WTC11 (cell line): ENCODE data around the gene FAM3C. TPM values are rescaled to one million over a fixed set of nuclear protein-coding genes. Genes with fewer than 3 reads are reported as not detected.

Source experiments
- ATAC-seq: fragments of 200-7000 bp; cut with Tn5 transposase; 2 replicates; pipeline ENCODE4 v1.10.0; 2021; ENCODE audit warnings: mild to moderate bottlenecking, moderate library complexity
- CTCF ChIA-PET: fragments of 300-600 bp; sonication (Branson Sonifier 250); formaldehyde crosslinking; loops from one replicate; lab custom pipeline; 2021; ENCODE audit warnings: antibody characterized with exemption; lab: Charles Lee
- POLR2A ChIA-PET: fragments of 350-600 bp; sonication (Branson Sonifier 250); formaldehyde crosslinking; loops from one replicate; lab custom pipeline; 2021; ENCODE audit warnings: antibody characterized with exemption; lab: Charles Lee
- DNase-seq: peaks from one replicate; pipeline ENCODE4 v3.0.0; 2021; ENCODE audit warnings: low spot score
- H3K27ac Mint-ChIP-seq: 2 replicates; pipeline ENCODE4 v1.8.0; 2021; ENCODE audit warnings: mixed read lengths
- H3K27me3 Mint-ChIP-seq: 2 replicates; pipeline ENCODE4 v1.8.0; 2021; ENCODE audit warnings: low read depth, mild to moderate bottlenecking, moderate library complexity, mixed read lengths
- H3K36me3 Mint-ChIP-seq: 2 replicates; pipeline ENCODE4 v1.8.0; 2021; ENCODE audit warnings: mixed read lengths
- H3K4me1 Mint-ChIP-seq: 2 replicates; pipeline ENCODE4 v1.8.0; 2022; ENCODE audit warnings: mixed read lengths
- H3K4me3 Mint-ChIP-seq: 2 replicates; pipeline ENCODE4 v1.8.0; 2021; ENCODE audit warnings: mild to moderate bottlenecking, moderate library complexity, mixed read lengths
- H3K9me3 Mint-ChIP-seq: 2 replicates; pipeline ENCODE4 v1.8.0; 2021; ENCODE audit warnings: mixed read lengths
- CBFB ChIP-seq: sonication (generic); formaldehyde crosslinking; IDR thresholded peaks from 2 replicates; pipeline ENCODE4 v1.8.1; 2022; ENCODE audit warnings: mild to moderate bottlenecking, low read depth, missing genetic modification reagents
- CREB1 ChIP-seq: sonication (generic); formaldehyde crosslinking; IDR thresholded peaks from 2 replicates; pipeline ENCODE4 v1.8.0; 2023; ENCODE audit warnings: mild to moderate bottlenecking, missing genetic modification reagents
- CREM ChIP-seq: sonication (generic); formaldehyde crosslinking; IDR thresholded peaks from 2 replicates; pipeline ENCODE4 v1.8.1; 2022; ENCODE audit warnings: mild to moderate bottlenecking, missing genetic modification reagents, moderate library complexity
- ERG ChIP-seq: fragments of 250-450 bp; sonication (Bioruptor Pico); IDR thresholded peaks from 2 replicates; pipeline ENCODE4 v1.8.0; 2021; ENCODE audit warnings: mild to moderate bottlenecking
- KAT7 ChIP-seq: sonication (generic); formaldehyde crosslinking; IDR thresholded peaks from 2 replicates; pipeline ENCODE4 v1.8.1; 2023; ENCODE audit warnings: missing genetic modification reagents, mild to moderate bottlenecking, borderline replicate concordance
- MXD4 ChIP-seq: fragments of 250-450 bp; sonication (Bioruptor Pico); IDR thresholded peaks from 2 replicates; pipeline ENCODE4 v1.8.0; 2021; ENCODE audit warnings: mild to moderate bottlenecking, moderate library complexity, borderline replicate concordance
- NR1H2 ChIP-seq: sonication (generic); formaldehyde crosslinking; IDR thresholded peaks from 2 replicates; pipeline ENCODE4 v1.9.0; 2021; ENCODE audit warnings: mild to moderate bottlenecking, moderate library complexity, missing genetic modification reagents
- NR2C2 ChIP-seq: sonication (generic); formaldehyde crosslinking; IDR thresholded peaks from 2 replicates; pipeline ENCODE4 v1.8.0; 2022; ENCODE audit warnings: mild to moderate bottlenecking, missing genetic modification reagents
- PRRX2 ChIP-seq: fragments of 250-450 bp; sonication (Bioruptor Pico); IDR thresholded peaks from 2 replicates; pipeline ENCODE4 v1.8.0; 2021; ENCODE audit warnings: mild to moderate bottlenecking
- TEAD1 ChIP-seq: sonication (generic); formaldehyde crosslinking; IDR thresholded peaks from 2 replicates; pipeline ENCODE4 v1.8.0; 2022; ENCODE audit warnings: mild to moderate bottlenecking, missing genetic modification reagents
- ZNF317 ChIP-seq: sonication (generic); formaldehyde crosslinking; IDR thresholded peaks from 2 replicates; pipeline ENCODE4 v1.8.1; 2023; ENCODE audit warnings: low read depth, mild to moderate bottlenecking, moderate library complexity, missing genetic modification reagents, borderline replicate concordance
- ZNF532 ChIP-seq: fragments of 250-450 bp; sonication (Bioruptor Pico); IDR thresholded peaks from 2 replicates; pipeline ENCODE4 v1.9.0; 2021; ENCODE audit warnings: mild to moderate bottlenecking, borderline replicate concordance
- total RNA-seq: library from RNA; stranded (reverse); gene quantifications from 3 replicates; pipeline ENCODE4 v1.2.3, GENCODE V29; 2021
- TF ChIP-seq, protein P1 (sequence below): sonication (generic); formaldehyde crosslinking; IDR thresholded peaks from 2 replicates; pipeline ENCODE4 v1.8.1; 2022; ENCODE audit warnings: low read depth, mild to moderate bottlenecking, moderate library complexity, missing genetic modification reagents, borderline replicate concordance
- TF ChIP-seq, protein P2 (sequence below): fragments of 250-450 bp; sonication (Bioruptor Pico); conservative IDR thresholded peaks from 2 replicates; pipeline ENCODE4 v1.9.0; 2021; ENCODE audit warnings: mild to moderate bottlenecking
- TF ChIP-seq, protein P3 (sequence below): sonication (generic); formaldehyde crosslinking; IDR thresholded peaks from 2 replicates; pipeline ENCODE4 v1.8.0; 2022; ENCODE audit warnings: mild to moderate bottlenecking, missing genetic modification reagents
- TF ChIP-seq, protein P4 (sequence below): sonication (generic); formaldehyde crosslinking; IDR thresholded peaks from 2 replicates; pipeline ENCODE4 v1.8.1; 2022; ENCODE audit warnings: mild to moderate bottlenecking, missing genetic modification reagents, moderate library complexity, borderline replicate concordance
- TF ChIP-seq, protein P5 (sequence below): fragments of 250-450 bp; sonication (Bioruptor Pico); IDR thresholded peaks from 2 replicates; pipeline ENCODE4 v2.1.2; 2022; ENCODE audit warnings: mild to moderate bottlenecking, moderate library complexity
- TF ChIP-seq, protein P6 (sequence below): sonication (generic); formaldehyde crosslinking; IDR thresholded peaks from 2 replicates; pipeline ENCODE4 v1.8.1; 2023; ENCODE audit warnings: mild to moderate bottlenecking, missing genetic modification reagents
- TF ChIP-seq, protein P7 (sequence below): sonication (generic); formaldehyde crosslinking; IDR thresholded peaks from 2 replicates; pipeline ENCODE4 v1.8.1; 2023; ENCODE audit warnings: mild to moderate bottlenecking, moderate library complexity, missing genetic modification reagents

The FAM3C gene
- total RNA-seq, 1 experiment from 2014 or later: 65.7 TPM

DNA sequence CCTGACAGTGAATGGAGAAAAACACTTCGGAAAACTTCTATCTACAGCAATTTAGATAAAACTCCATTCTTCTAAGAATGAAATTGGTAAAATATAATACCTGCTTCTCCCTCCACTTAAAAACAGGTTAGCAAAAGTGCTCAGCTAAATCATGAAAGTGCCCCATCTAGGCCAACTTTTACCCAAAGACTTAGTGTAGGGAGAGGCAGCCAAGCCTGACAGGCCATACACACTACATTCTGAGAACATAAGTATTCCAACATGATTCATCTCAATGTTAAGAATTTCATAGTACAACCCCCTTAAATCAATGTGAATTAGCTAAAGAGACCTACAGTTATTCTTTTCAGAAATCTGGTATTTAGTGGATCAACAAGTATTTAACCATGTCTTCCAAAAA is 7.2 kb downstream of the FAM3C start (continued):
- TF ChIP-seq NR1H2: no peak

DNA sequence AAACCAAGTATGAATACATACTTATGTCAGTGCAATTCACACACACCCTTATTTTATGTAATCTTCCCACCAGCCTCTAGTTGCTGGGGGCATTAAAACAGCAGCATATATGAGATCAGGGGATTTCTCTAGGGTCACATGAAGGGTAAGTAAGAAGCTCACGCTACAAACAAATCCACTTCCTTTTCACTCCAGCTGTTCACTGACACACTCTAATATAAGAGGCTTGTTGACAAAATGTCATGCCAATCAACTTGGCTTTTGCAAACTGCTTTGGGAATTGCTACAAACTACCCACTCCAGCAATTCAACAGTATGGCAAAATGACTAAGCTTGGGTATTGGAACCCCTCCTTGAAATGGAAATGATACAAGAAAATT is 10.3 kb downstream of the FAM3C start:
- Mint-ChIP-seq H3K36me3 (no peaks in the 10 kb centered on the region), H3K27me3 (no peaks in the 10 kb centered on the region), H3K4me1 (peaks cover 42% of the 10 kb centered on the region), H3K27ac (no peak overlapping the region), H3K9me3 (no peaks in the 10 kb centered on the region), H3K4me3 (no peak overlapping the region)
- ATAC-seq: no peak
- no peak for DNase-seq
- ChIA-PET POLR2A (interaction anchor here (0.6 kb wide), 1 partner anchor 10 kb away, joined by 3 read pairs; the partner anchor contains the start of gene FAM3C), CTCF (interaction anchor here (0.9 to 4.9 kb wide), 2 partner anchors 10 to 609 kb away, joined by 3 to 22 read pairs; partner anchors contain the start of gene FAM3C)
- TF ChIP-seq, protein P1, sequence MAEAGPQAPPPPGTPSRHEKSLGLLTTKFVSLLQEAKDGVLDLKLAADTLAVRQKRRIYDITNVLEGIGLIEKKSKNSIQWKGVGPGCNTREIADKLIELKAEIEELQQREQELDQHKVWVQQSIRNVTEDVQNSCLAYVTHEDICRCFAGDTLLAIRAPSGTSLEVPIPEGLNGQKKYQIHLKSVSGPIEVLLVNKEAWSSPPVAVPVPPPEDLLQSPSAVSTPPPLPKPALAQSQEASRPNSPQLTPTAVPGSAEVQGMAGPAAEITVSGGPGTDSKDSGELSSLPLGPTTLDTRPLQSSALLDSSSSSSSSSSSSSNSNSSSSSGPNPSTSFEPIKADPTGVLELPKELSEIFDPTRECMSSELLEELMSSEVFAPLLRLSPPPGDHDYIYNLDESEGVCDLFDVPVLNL (CRISPR knock-in tag): no peak
- TF ChIP-seq PRRX2 (CRISPR knock-in tag) (no peak), CREM (CRISPR knock-in tag) (no peak), CBFB (no peak), MXD4 (no peak), NR2C2 (CRISPR knock-in tag) (no peak), ZNF317 (CRISPR knock-in tag) (no peak), ZNF532 (no peak), KAT7 (no peak), NR1H2 (no peak), ERG (CRISPR knock-in tag) (no peak), TEAD1 (CRISPR knock-in tag) (no peak), CREB1 (no peak)
- TF ChIP-seq, protein P2, sequence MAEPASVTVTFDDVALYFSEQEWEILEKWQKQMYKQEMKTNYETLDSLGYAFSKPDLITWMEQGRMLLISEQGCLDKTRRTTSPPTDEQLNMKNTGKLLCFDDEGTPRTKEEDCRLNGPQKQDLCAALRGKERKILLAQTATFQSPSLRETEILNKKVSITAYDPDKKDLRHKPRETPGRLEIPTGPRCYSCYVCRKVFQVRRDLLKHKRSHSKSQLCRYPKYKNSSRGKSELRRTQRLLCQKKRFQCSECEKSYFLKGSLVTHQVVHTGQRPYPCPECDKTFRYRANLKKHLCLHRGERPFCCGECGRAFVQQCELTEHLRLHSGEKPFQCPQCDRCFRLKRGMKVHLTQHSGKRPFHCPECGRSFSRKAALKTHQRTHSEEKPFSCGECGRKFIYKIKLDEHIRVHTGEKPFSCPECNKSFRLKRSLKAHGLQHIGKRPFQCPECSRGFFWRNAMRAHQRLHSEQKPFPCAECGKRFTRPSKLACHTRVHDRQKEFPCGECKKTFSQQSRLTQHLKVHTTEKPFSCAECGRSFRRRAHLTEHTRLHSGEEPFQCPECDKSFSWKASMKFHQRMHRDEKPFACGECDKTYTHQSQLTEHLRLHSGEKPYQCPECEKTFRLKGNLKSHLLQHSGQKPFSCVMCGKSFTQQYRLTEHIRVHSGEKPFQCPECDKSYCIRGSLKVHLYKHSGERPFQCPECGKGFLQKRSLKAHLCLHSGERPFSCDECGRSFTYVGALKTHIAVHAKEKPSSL (CRISPR knock-in tag): no peak
- TF ChIP-seq, protein P3, sequence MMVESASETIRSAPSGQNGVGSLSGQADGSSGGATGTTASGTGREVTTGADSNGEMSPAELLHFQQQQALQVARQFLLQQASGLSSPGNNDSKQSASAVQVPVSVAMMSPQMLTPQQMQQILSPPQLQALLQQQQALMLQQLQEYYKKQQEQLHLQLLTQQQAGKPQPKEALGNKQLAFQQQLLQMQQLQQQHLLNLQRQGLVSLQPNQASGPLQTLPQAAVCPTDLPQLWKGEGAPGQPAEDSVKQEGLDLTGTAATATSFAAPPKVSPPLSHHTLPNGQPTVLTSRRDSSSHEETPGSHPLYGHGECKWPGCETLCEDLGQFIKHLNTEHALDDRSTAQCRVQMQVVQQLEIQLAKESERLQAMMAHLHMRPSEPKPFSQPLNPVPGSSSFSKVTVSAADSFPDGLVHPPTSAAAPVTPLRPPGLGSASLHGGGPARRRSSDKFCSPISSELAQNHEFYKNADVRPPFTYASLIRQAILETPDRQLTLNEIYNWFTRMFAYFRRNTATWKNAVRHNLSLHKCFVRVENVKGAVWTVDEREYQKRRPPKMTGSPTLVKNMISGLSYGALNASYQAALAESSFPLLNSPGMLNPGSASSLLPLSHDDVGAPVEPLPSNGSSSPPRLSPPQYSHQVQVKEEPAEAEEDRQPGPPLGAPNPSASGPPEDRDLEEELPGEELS (CRISPR knock-in tag): no peak
- TF ChIP-seq, protein P4, sequence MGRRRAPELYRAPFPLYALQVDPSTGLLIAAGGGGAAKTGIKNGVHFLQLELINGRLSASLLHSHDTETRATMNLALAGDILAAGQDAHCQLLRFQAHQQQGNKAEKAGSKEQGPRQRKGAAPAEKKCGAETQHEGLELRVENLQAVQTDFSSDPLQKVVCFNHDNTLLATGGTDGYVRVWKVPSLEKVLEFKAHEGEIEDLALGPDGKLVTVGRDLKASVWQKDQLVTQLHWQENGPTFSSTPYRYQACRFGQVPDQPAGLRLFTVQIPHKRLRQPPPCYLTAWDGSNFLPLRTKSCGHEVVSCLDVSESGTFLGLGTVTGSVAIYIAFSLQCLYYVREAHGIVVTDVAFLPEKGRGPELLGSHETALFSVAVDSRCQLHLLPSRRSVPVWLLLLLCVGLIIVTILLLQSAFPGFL: no peak
- TF ChIP-seq, protein P5, sequence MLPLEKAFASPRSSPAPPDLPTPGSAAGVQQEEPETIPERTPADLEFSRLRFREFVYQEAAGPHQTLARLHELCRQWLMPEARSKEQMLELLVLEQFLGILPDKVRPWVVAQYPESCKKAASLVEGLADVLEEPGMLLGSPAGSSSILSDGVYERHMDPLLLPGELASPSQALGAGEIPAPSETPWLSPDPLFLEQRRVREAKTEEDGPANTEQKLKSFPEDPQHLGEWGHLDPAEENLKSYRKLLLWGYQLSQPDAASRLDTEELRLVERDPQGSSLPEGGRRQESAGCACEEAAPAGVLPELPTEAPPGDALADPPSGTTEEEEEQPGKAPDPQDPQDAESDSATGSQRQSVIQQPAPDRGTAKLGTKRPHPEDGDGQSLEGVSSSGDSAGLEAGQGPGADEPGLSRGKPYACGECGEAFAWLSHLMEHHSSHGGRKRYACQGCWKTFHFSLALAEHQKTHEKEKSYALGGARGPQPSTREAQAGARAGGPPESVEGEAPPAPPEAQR (CRISPR knock-in tag): no peak
- TF ChIP-seq, protein P6, sequence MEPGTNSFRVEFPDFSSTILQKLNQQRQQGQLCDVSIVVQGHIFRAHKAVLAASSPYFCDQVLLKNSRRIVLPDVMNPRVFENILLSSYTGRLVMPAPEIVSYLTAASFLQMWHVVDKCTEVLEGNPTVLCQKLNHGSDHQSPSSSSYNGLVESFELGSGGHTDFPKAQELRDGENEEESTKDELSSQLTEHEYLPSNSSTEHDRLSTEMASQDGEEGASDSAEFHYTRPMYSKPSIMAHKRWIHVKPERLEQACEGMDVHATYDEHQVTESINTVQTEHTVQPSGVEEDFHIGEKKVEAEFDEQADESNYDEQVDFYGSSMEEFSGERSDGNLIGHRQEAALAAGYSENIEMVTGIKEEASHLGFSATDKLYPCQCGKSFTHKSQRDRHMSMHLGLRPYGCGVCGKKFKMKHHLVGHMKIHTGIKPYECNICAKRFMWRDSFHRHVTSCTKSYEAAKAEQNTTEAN (CRISPR knock-in tag): no peak
- TF ChIP-seq, protein P7, sequence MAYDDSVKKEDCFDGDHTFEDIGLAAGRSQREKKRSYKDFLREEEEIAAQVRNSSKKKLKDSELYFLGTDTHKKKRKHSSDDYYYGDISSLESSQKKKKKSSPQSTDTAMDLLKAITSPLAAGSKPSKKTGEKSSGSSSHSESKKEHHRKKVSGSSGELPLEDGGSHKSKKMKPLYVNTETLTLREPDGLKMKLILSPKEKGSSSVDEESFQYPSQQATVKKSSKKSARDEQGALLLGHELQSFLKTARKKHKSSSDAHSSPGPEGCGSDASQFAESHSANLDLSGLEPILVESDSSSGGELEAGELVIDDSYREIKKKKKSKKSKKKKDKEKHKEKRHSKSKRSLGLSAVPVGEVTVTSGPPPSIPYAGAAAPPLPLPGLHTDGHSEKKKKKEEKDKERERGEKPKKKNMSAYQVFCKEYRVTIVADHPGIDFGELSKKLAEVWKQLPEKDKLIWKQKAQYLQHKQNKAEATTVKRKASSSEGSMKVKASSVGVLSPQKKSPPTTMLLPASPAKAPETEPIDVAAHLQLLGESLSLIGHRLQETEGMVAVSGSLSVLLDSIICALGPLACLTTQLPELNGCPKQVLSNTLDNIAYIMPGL (CRISPR knock-in tag): no peak
